Uterine smooth muscle cell (primary cell): ENCODE data around the gene COL3A1. TPM values are rescaled to one million over a fixed set of nuclear protein-coding genes. Genes with fewer than 3 reads are reported as not detected.

ENCODE experiments used
- total RNA-seq: library from RNA; depleted of rRNA; stranded (reverse); fragments of >200 nt; gene quantifications from 2 replicates; pipeline ENCODE4 v1.2.3, GENCODE V29; 2014

COL3A1 gene
- 841 and 1,747 TPM in 2 replicates for total RNA-seq

GRCh38 chr2:188974164-188974563 is at the start of gene COL3A1:
Gene COL3A1, plus strand, starts transcription at chr2:188974373. Its CDS starts 117 bp downstream, at chr2:188974490.

Other genes with a start within 250 kb of the COL3A1 start
- gene COL5A2, start 205.4 kb downstream of the COL3A1 start, total RNA-seq, result 240 and 440 TPM in 2 replicates